HepG2 (cell line): Measurements from ENCODE around the gene HOXB6. TPM values are rescaled to one million over a fixed set of nuclear protein-coding genes. Genes with fewer than 3 reads are reported as not detected.

Experiments
- HHEX ChIP-seq: IDR thresholded peaks from 2 replicates; pipeline ENCODE4 v1.6.1; 2016; ENCODE audit warnings: control low read depth
- NCOA2 ChIP-seq: sonication (generic); formaldehyde crosslinking; IDR thresholded peaks from 2 replicates; pipeline ENCODE4 v1.8.0; 2022; ENCODE audit warnings: inconsistent platforms
- ZNF329 ChIP-seq: sonication (generic); formaldehyde crosslinking; IDR thresholded peaks from 2 replicates; pipeline ENCODE4 v1.9.0; 2021; ENCODE audit warnings: low read depth, mild to moderate bottlenecking, missing genetic modification reagents
- ZNF616 ChIP-seq: sonication (generic); formaldehyde crosslinking; IDR thresholded peaks from 2 replicates; pipeline ENCODE4 v1.5.0; 2020; ENCODE audit warnings: low read depth, mild to moderate bottlenecking, missing genetic modification reagents
- polyA plus RNA-seq, 8 experiments: library from polyadenylated mRNA; depleted of rRNA in 3 of 8; stranded (reverse) in 7 of 8; unstranded in 1 of 8; fragments of >200 nt; fragmentation: Illumina TruSeq in 4 of 8; extraction: Trizol in 4 of 8; gene quantifications; 2 replicates each; pipeline versions ENCODE4 v1.2.1 to v1.2.3, GENCODE V29; 2011 to 2016; ENCODE audit warnings: low read depth in 4 of 8, missing spikeins in 1 of 8, mixed read lengths in 1 of 8; ENCODE audit not compliant: insufficient read depth in 1 of 8
- total RNA-seq, 5 experiments: library from RNA; depleted of rRNA; stranded (reverse); fragments of >200 nt; fragmentation: Illumina TruSeq; extraction: Trizol; gene quantifications; 2 replicates each; pipeline ENCODE4 v1.2.3, GENCODE V29; 2016; ENCODE audit warnings: low read depth in 1 of 5
- TF ChIP-seq, protein P1 (sequence below): sonication (generic); formaldehyde crosslinking; IDR thresholded peaks from 2 replicates; pipeline ENCODE4 v1.4.0; 2020; ENCODE audit warnings: mild to moderate bottlenecking, missing genetic modification reagents
- TF ChIP-seq, protein P2 (sequence below): IDR thresholded peaks from 2 replicates; pipeline ENCODE4 v1.6.1; 2012; ENCODE audit warnings: low read length, improper control_type of control experiment
- TF ChIP-seq, protein P3 (sequence below): sonication (generic); formaldehyde crosslinking; conservative IDR thresholded peaks from 2 replicates; pipeline ENCODE4 v1.4.0; 2020; ENCODE audit warnings: missing genetic modification reagents
- TF ChIP-seq, protein P4 (sequence below): sonication (generic); formaldehyde crosslinking; conservative IDR thresholded peaks from 2 replicates; pipeline ENCODE4 v1.4.0; 2020; ENCODE audit warnings: missing genetic modification reagents
- TF ChIP-seq, protein P5 (sequence below): sonication (generic); formaldehyde crosslinking; IDR thresholded peaks from 2 replicates; pipeline ENCODE4 v1.5.1; 2020; ENCODE audit warnings: mild to moderate bottlenecking, missing genetic modification reagents, moderate library complexity
- TF ChIP-seq, protein P6 (sequence below): sonication (generic); formaldehyde crosslinking; IDR thresholded peaks from 2 replicates; pipeline ENCODE4 v1.4.0; 2020; ENCODE audit warnings: missing genetic modification reagents, low read depth, mild to moderate bottlenecking, borderline replicate concordance

HOXB6 gene
- total and polyA plus RNA-seq, 2 of the 13 experiments (the other 11 are each of a cell fraction or from before 2014, with no cell fraction given) = not detected

DNA sequence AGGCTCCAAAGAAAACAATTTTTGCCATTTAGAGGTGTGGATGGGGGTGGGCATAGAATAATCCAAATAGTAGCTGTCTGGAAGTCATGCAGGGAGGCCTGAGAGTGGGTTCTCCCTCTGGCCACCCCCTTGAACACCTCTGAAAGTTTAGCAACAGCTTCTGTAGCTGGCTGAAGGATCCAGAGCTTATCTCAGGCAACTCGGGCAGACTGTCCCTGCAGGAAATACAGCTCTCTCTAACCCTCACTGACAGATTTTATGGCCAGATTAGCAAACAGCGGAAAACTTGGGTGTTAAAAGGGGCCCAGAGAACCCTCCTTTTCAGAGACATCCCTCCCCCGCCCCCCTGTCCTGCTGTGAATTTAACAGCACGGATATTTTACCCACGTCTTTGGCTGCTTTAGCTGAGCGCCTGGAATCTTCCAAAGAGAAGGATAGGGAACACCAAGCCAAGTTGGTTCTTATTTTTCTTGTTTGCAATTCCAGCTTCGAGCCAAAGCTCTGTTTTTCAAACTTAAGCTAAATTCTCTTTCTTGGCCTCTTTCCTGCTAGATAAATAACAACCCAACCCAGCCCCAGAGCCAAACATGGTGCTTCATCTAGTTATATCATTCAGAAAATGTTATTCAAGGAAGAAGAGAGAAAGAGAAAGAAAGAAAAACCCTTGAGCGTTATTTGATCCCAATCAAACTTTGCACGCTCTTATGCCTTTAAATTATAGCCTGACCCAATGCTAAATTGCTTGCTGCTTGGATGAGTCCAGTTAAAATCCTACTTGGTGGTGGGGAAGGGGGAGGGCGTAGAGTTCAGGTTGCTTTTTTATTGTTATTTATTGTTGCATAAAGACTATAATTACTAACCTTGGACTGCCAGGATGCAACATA, 57.6 kb downstream of the HOXB6 start (continued):
- TF ChIP-seq, protein P1, sequence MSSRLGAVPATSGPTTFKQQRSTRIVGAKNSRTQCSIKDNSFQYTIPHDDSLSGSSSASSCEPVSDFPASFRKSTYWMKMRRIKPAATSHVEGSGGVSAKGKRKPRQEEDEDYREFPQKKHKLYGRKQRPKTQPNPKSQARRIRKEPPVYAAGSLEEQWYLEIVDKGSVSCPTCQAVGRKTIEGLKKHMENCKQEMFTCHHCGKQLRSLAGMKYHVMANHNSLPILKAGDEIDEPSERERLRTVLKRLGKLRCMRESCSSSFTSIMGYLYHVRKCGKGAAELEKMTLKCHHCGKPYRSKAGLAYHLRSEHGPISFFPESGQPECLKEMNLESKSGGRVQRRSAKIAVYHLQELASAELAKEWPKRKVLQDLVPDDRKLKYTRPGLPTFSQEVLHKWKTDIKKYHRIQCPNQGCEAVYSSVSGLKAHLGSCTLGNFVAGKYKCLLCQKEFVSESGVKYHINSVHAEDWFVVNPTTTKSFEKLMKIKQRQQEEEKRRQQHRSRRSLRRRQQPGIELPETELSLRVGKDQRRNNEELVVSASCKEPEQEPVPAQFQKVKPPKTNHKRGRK (CRISPR knock-in tag) = no peak
- TF ChIP-seq ZNF616 (CRISPR knock-in tag) (no peak), ZNF329 (CRISPR knock-in tag) (no peak), NCOA2 (CRISPR knock-in tag) (no peak), HHEX (CRISPR knock-in tag) (no peak)
- TF ChIP-seq, protein P2, sequence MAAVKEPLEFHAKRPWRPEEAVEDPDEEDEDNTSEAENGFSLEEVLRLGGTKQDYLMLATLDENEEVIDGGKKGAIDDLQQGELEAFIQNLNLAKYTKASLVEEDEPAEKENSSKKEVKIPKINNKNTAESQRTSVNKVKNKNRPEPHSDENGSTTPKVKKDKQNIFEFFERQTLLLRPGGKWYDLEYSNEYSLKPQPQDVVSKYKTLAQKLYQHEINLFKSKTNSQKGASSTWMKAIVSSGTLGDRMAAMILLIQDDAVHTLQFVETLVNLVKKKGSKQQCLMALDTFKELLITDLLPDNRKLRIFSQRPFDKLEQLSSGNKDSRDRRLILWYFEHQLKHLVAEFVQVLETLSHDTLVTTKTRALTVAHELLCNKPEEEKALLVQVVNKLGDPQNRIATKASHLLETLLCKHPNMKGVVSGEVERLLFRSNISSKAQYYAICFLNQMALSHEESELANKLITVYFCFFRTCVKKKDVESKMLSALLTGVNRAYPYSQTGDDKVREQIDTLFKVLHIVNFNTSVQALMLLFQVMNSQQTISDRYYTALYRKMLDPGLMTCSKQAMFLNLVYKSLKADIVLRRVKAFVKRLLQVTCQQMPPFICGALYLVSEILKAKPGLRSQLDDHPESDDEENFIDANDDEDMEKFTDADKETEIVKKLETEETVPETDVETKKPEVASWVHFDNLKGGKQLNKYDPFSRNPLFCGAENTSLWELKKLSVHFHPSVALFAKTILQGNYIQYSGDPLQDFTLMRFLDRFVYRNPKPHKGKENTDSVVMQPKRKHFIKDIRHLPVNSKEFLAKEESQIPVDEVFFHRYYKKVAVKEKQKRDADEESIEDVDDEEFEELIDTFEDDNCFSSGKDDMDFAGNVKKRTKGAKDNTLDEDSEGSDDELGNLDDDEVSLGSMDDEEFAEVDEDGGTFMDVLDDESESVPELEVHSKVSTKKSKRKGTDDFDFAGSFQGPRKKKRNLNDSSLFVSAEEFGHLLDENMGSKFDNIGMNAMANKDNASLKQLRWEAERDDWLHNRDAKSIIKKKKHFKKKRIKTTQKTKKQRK = no peak
- TF ChIP-seq, protein P3, sequence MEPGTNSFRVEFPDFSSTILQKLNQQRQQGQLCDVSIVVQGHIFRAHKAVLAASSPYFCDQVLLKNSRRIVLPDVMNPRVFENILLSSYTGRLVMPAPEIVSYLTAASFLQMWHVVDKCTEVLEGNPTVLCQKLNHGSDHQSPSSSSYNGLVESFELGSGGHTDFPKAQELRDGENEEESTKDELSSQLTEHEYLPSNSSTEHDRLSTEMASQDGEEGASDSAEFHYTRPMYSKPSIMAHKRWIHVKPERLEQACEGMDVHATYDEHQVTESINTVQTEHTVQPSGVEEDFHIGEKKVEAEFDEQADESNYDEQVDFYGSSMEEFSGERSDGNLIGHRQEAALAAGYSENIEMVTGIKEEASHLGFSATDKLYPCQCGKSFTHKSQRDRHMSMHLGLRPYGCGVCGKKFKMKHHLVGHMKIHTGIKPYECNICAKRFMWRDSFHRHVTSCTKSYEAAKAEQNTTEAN (CRISPR knock-in tag) = no peak
- TF ChIP-seq, protein P4, sequence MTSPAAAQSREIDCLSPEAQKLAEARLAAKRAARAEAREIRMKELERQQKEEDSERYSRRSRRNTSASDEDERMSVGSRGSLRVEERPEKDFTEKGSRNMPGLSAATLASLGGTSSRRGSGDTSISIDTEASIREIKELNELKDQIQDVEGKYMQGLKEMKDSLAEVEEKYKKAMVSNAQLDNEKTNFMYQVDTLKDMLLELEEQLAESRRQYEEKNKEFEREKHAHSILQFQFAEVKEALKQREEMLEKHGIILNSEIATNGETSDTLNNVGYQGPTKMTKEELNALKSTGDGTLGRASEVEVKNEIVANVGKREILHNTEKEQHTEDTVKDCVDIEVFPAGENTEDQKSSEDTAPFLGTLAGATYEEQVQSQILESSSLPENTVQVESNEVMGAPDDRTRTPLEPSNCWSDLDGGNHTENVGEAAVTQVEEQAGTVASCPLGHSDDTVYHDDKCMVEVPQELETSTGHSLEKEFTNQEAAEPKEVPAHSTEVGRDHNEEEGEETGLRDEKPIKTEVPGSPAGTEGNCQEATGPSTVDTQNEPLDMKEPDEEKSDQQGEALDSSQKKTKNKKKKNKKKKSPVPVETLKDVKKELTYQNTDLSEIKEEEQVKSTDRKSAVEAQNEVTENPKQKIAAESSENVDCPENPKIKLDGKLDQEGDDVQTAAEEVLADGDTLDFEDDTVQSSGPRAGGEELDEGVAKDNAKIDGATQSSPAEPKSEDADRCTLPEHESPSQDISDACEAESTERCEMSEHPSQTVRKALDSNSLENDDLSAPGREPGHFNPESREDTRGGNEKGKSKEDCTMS (CRISPR knock-in tag) = no peak
- TF ChIP-seq, protein P5, sequence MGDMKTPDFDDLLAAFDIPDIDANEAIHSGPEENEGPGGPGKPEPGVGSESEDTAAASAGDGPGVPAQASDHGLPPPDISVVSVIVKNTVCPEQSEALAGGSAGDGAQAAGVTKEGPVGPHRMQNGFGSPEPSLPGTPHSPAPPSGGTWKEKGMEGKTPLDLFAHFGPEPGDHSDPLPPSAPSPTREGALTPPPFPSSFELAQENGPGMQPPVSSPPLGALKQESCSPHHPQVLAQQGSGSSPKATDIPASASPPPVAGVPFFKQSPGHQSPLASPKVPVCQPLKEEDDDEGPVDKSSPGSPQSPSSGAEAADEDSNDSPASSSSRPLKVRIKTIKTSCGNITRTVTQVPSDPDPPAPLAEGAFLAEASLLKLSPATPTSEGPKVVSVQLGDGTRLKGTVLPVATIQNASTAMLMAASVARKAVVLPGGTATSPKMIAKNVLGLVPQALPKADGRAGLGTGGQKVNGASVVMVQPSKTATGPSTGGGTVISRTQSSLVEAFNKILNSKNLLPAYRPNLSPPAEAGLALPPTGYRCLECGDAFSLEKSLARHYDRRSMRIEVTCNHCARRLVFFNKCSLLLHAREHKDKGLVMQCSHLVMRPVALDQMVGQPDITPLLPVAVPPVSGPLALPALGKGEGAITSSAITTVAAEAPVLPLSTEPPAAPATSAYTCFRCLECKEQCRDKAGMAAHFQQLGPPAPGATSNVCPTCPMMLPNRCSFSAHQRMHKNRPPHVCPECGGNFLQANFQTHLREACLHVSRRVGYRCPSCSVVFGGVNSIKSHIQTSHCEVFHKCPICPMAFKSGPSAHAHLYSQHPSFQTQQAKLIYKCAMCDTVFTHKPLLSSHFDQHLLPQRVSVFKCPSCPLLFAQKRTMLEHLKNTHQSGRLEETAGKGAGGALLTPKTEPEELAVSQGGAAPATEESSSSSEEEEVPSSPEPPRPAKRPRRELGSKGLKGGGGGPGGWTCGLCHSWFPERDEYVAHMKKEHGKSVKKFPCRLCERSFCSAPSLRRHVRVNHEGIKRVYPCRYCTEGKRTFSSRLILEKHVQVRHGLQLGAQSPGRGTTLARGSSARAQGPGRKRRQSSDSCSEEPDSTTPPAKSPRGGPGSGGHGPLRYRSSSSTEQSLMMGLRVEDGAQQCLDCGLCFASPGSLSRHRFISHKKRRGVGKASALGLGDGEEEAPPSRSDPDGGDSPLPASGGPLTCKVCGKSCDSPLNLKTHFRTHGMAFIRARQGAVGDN (CRISPR knock-in tag) = no peak
- TF ChIP-seq, protein P6, sequence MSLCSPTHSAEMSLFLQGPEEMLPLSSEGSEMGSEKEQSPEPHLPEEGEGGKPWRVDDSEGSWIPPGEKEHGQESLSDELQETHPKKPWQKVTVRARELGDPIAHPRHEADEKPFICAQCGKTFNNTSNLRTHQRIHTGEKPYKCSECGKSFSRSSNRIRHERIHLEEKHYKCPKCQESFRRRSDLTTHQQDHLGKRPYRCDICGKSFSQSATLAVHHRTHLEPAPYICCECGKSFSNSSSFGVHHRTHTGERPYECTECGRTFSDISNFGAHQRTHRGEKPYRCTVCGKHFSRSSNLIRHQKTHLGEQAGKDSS (CRISPR knock-in tag) = no peak
